Central memory CD8-positive, alpha-beta T cell (primary cell): ENCODE measurements around the gene SLC25A4.
"Not testable (repeated sequence)": the region's sequence is repeated elsewhere in the genome, so short reads cannot be mapped to it uniquely, and the experiment has no call there.

Source experiments
- ATAC-seq: fragments of 150-1000 bp; cut with Tn5 transposase; replicated peaks from 2 replicates; pipeline ENCODE4 v1.10.0; 2022; ENCODE audit warnings: mild to moderate bottlenecking, moderate FRiP score, moderate number of reproducible peaks; ENCODE audit not compliant: poor library complexity, severe bottlenecking; ENCODE audit errors: extremely low read depth
- DNase-seq, 2 donors: peaks; one replicate each; pipeline ENCODE4 v3.0.0; 2021; ENCODE audit warnings: low spot score in 2 of 2
- H3K27ac Mint-ChIP-seq: one replicate; pipeline ENCODE4 v1.8.0; 2022; ENCODE audit warnings: low read depth, mild to moderate bottlenecking, moderate library complexity, mixed read lengths
- H3K27me3 Mint-ChIP-seq: one replicate; pipeline ENCODE4 v1.8.0; 2022; ENCODE audit warnings: mixed read lengths
- H3K36me3 Mint-ChIP-seq: one replicate; pipeline ENCODE4 v1.8.0; 2022; ENCODE audit warnings: mild to moderate bottlenecking, moderate library complexity, mixed read lengths; ENCODE audit not compliant: insufficient read depth
- H3K4me1 Mint-ChIP-seq: one replicate; pipeline ENCODE4 v1.8.0; 2022; ENCODE audit warnings: mixed read lengths
- H3K4me3 Mint-ChIP-seq: one replicate; pipeline ENCODE4 v1.8.0; 2022; ENCODE audit warnings: mild to moderate bottlenecking, moderate library complexity, mixed read lengths
- H3K9me3 Mint-ChIP-seq: one replicate; pipeline ENCODE4 v1.8.0; 2022; ENCODE audit warnings: mixed read lengths

The SLC25A4 gene

DNA sequence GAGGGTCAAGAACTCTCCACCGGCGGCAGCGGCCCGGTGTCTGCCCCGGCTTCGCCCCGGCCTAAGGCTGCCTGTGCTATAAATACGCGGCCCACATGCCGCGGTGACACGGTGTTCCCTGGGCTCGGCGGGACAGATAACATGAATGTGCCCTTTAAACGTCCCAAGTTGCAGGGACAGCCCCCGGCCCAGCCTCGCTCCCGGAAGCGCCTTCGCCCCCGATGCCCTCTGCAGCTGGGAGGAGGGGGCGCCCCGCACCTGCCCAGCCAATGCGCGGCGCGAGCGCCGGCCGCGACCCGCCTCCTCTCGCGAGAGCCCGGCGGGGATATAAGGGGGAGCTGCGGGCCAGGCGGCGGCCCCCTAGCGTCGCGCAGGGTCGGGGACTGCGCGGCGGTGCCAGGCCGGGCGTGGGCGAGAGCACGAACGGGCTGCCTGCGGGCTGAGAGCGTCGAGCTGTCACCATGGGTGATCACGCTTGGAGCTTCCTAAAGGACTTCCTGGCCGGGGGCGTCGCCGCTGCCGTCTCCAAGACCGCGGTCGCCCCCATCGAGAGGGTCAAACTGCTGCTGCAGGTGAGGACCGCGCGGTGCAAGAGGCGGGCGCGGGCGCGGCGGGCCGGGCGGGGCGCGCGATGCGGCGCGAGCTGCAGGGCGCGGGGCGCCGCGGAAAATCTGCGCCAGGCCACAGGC, at the start of gene SLC25A4:
TSS of gene SLC25A4 (plus strand) at position 355 of the 689 bp plus-strand sequence. CDS start at position 462, 107 bp downstream.
- peak; percentile 93 for ATAC-seq
- H3K27me3 Mint-ChIP-seq: peaks cover 8% of the 10 kb centered on the region
- no peaks in the 10 kb centered on the region for H3K9me3 Mint-ChIP-seq

DNA sequence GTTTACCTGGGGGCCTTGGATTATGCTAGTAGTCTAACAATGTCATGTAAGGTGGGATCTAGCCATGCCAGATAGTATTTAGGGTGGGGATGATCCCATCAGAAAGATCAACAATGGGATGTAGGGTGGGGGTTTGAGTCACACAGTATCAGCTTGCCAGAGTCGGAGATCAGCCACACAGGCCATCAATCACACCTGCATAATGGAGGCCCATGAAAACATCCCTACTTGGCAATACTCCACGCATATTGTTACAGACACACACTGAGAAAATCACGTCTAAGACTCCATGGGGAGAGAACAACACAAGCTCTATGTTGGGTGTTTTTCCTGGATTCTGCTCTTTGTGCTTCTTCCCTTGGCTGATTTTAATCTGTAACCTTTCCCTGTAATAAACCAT, 49.5 kb upstream of the SLC25A4 start:
- H3K27ac Mint-ChIP-seq: no peak overlapping the region
- peaks cover 2% of the 10 kb centered on the region for H3K36me3 Mint-ChIP-seq
- no peak for DNase-seq
- H3K27me3 Mint-ChIP-seq: peaks cover 62% of the 10 kb centered on the region
- no peaks in the 10 kb centered on the region for H3K4me1 Mint-ChIP-seq
- H3K4me3 Mint-ChIP-seq: no peak overlapping the region
- no peaks in the 10 kb centered on the region for H3K9me3 Mint-ChIP-seq
- no peak for ATAC-seq

More for the DNA sequence above, at the start of gene SLC25A4:
- peak; percentile 71 to 74 for DNase-seq
- Mint-ChIP-seq H3K27ac (peak within 1 kb of the TSS; percentile 81), H3K36me3 (peaks cover 8% of the 10 kb centered on the region), H3K4me3 (peak within 1 kb of the TSS; percentile 87), H3K4me1 (peaks cover 13% of the 10 kb centered on the region)

DNA sequence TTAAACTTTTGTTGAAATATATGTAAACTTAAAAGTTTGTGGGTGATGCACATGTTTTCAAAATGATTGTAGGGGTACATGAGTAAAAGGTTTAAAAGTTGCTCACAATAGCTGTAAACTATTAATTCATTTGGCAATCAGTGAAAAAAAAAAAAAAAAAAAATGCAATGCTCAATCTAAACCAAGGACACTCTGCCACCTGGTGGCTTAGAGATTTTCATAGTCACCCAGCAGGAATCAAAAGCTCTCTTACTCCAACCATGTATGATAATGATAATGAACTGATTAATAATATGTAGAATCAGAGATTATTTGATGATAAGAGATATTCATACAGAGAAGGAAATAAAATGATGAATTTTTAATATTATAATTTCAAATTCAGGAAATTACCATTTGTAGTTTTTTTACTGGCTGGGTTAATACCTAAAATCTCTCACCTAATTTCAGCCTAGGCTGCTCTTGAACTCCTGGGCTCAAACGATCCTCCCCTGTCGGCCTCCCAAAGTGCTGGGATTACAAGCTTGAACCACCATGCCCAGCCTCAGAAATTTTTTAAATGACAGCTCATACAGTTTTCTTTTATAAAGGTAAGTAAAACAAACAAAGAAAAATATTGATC, 46.9 kb upstream of the SLC25A4 start:
- Mint-ChIP-seq H3K27me3 (peaks cover 63% of the 10 kb centered on the region), H3K36me3 (peaks cover 2% of the 10 kb centered on the region), H3K27ac (no peak overlapping the region), H3K4me3 (no peak overlapping the region), H3K9me3 (no peaks in the 10 kb centered on the region), H3K4me1 (no peaks in the 10 kb centered on the region)
- DNase-seq (no peak), ATAC-seq (no peak)

DNA sequence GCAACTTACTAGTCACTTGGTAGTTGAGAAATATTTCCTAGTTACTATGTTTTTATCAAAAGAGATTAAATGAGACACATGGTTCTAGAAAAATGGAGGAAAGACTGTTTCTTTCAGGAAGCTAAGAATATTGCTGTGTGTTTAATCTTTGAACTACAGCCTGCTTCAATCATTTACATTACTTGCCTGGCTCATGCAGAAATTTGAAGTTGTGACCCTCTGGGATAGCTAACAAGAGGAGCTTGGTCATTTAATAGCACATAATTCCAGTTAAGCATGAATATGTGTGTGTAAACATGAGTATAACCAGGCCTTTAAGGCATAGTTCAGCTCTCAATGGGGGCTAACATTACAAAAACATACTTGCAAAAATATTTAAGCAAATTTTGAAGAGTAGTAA, 44.6 kb upstream of the SLC25A4 start:
- DNase-seq (no peak), ATAC-seq (no peak)
- H3K36me3 Mint-ChIP-seq: peaks cover 3% of the 10 kb centered on the region
- H3K27me3 Mint-ChIP-seq: peaks cover 68% of the 10 kb centered on the region
- H3K4me3 Mint-ChIP-seq: no peak overlapping the region
- H3K27ac Mint-ChIP-seq: no peak overlapping the region
- no peaks in the 10 kb centered on the region for H3K9me3 Mint-ChIP-seq
- H3K4me1 Mint-ChIP-seq: no peaks in the 10 kb centered on the region

DNA sequence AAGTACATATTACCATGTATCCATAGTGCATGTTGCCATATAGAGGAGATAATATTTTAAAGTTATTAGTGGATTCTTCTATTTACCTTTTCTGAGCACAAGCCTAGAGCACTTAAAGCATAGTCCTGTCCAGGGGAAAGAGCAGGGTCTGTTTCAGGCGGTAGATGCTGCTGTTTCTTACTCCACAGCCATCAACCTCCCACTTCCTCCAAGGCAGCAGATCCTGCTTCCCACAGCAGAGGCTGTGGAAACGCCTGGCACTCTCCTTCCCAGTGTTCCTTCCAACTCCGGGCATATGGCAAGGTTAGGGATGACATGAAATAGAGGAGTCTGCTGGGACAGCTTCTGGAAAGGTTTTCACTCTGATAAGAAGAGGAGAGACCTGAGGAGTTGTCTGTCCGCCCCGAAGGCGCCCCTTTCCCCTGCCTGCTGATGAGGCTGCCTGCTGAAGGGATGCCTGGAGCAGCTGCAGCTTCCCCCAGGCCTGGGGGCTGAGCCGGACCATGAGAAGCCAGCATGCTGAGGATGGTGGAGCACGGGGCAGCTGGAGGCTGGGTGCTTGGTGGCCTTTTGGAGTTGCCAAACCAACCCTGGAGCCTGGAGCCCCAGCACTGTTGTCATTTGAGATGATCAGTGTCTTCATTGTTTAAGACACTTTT, 43.9 kb upstream of the SLC25A4 start:
- Mint-ChIP-seq H3K9me3 (no peaks in the 10 kb centered on the region), H3K4me3 (no peak overlapping the region), H3K36me3 (peaks cover 1% of the 10 kb centered on the region), H3K27me3 (peaks cover 74% of the 10 kb centered on the region), H3K4me1 (no peaks in the 10 kb centered on the region), H3K27ac (no peak overlapping the region)
- DNase-seq: no peak
- no peak for ATAC-seq

DNA sequence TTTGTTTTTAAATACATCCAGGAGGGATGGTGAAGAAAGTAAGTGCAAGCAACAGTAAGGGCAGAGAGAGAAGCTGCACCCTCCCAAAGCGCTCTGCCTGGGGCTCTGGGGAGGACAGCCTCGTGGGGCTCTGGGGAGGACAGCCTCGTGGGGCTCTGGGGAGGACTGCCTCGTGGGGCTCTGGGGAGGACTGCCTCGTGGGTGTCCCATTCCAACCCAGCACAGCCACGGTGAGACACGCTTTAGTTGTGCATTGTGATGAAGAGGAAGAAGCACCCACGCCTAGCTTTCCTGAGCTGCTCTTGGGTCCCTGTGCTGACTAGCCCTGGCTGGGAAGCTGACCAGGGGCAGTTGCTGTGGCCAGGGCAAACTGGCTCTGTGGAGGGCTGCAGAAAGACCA, 43.1 kb upstream of the SLC25A4 start:
- Mint-ChIP-seq H3K4me1 (no peaks in the 10 kb centered on the region), H3K27ac (no peak overlapping the region), H3K9me3 (no peaks in the 10 kb centered on the region), H3K27me3 (peaks cover 74% of the 10 kb centered on the region), H3K4me3 (no peak overlapping the region), H3K36me3 (peaks cover 1% of the 10 kb centered on the region)
- no peak for ATAC-seq
- no peak for DNase-seq

DNA sequence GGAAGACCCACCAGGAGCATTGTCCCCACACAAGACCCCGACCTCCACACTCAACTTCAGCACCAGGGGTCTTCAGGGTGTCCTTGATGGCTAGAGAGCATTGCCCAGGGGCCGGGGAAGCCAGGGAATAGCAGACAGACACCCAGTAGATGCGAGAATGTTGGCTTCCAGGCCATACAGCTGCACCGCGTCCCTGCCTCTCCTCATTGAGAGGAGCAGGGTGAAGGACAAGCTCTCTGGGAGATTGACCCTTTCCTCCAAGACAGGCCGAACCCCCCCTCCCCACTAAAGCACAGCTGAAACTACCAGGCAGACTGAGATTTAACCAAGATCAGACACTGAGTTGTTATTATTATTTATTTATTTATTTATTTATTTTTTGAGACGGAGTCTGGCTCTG, 42.6 kb upstream of the SLC25A4 start:
- DNase-seq (no peak), ATAC-seq (no peak)
- Mint-ChIP-seq H3K4me1 (no peaks in the 10 kb centered on the region), H3K27ac (no peak overlapping the region), H3K4me3 (no peak overlapping the region), H3K27me3 (peaks cover 69% of the 10 kb centered on the region), H3K36me3 (peaks cover 1% of the 10 kb centered on the region), H3K9me3 (no peaks in the 10 kb centered on the region)

DNA sequence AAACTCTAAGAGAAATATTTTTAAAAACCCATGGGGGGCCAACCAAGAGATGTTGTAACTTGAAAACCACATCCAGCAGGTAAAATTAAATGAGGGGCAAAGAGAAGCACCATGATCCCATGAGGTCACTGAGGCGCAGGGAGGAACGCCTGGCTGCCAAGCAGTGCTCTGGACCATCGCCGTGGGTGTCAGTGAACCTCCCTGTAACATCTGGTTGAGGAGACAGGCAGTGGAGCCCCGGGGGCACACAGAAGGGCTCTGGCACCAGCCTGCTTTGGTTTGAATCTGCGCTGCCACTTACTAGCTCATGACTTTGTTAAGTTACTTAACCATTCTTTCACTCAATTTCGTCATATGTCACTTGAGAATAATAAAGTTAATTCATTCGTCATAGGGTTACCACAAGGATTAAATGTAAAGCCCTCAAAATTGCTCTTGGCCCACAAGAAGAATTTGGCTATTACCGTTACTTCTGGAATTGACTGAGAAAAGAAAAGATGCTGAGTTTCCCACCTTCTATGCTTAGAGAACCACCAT, 41.6 kb upstream of the SLC25A4 start:
- no peaks in the 10 kb centered on the region for H3K4me1 Mint-ChIP-seq
- no peaks in the 10 kb centered on the region for H3K9me3 Mint-ChIP-seq
- no peak overlapping the region for H3K4me3 Mint-ChIP-seq
- no peak overlapping the region for H3K27ac Mint-ChIP-seq
- ATAC-seq (no peak), DNase-seq (no peak)
- peaks cover 59% of the 10 kb centered on the region for H3K27me3 Mint-ChIP-seq
- peaks cover 1% of the 10 kb centered on the region for H3K36me3 Mint-ChIP-seq

DNA sequence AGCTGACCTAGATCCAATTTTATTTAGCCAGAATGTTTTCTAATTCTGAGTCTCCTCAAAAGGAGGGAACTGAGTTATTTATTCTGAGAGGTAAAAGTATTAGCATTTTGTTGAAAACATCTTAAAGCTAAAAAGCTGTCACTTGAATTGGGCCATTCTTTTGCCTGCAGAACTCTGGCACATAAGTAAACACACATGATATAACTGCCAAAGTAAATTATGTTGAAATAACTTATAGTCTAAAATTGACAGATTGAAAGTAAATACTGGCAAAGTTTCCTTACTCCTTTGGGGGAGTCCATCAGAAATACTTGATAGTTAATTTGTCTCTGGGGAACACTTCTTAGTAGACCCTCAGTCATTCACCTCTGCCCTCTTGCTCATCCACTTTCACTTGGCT, 38.3 kb upstream of the SLC25A4 start:
- Mint-ChIP-seq H3K27me3 (peaks cover 60% of the 10 kb centered on the region), H3K4me1 (no peaks in the 10 kb centered on the region), H3K36me3 (peaks cover 1% of the 10 kb centered on the region), H3K27ac (no peak overlapping the region), H3K4me3 (no peak overlapping the region), H3K9me3 (no peaks in the 10 kb centered on the region)
- ATAC-seq (no peak), DNase-seq (no peak)

DNA sequence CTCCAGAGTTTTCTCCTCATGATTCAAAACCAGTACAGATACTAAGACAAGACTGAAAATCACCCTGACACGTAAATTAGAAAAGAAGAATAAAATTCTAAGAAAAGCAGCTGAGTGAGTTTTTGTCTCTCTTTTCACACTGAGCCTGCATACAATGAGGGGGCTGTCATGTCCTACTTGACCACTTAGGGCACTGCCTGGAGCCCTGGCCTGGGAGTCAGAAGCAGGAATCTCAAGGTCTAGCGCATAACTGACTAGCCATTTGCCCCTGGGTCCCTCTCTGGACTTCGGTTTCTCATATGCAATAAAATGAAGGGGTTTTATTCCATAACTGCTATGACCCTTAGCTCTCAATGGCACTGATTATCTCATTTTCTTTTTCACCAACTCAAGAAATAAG, 36.7 kb upstream of the SLC25A4 start:
- no peaks in the 10 kb centered on the region for H3K9me3 Mint-ChIP-seq
- no peak for DNase-seq
- peaks cover 53% of the 10 kb centered on the region for H3K27me3 Mint-ChIP-seq
- H3K36me3 Mint-ChIP-seq: peaks cover 1% of the 10 kb centered on the region
- no peaks in the 10 kb centered on the region for H3K4me1 Mint-ChIP-seq
- H3K4me3 Mint-ChIP-seq: no peak overlapping the region
- H3K27ac Mint-ChIP-seq: no peak overlapping the region
- ATAC-seq: no peak

DNA sequence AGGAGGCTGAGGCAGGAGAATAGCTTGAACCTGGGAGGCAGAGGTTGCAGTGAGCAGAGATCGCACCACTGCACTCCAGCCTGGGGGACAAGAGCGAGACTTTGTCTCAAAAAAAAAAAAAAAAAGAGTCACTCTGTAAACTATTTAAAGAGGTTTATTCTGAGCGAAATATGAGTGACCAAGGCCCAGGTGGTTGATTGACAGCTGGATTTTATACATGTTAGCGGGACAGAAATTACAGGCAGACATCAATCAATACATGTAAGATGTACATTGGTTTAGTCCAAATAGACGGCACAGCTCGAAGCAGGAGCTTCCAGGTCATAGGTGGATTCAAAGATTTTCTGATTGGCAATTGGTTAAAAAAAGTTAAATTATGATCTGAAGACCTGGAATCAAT, 35.5 kb upstream of the SLC25A4 start:
- not testable (repeated sequence) for H3K9me3 Mint-ChIP-seq, DNase-seq, H3K4me3 Mint-ChIP-seq, H3K27ac Mint-ChIP-seq, ATAC-seq, H3K4me1 Mint-ChIP-seq, H3K36me3 Mint-ChIP-seq
- peaks cover 42% of the 10 kb centered on the region for H3K27me3 Mint-ChIP-seq

DNA sequence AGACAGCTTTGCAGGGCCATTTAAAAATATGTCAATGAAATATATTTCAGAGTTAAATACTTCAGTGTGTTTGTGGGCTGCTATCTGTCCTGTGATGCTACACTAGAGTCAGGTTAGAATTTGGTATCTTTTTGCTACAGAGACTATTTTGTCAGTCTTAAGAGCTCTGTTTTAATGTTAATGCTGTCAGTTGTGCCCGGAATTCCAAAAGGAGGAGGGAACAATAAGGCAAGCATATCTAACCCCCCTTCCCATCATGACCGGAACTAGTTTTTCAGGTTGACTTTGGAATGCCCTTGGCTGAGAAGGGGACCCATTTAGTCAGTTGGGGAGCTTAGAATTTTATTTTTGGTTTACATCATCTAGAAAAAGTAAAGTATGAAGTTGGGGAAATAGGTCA, 34.9 kb upstream of the SLC25A4 start:
- Mint-ChIP-seq H3K36me3 (no peaks in the 10 kb centered on the region), H3K9me3 (no peaks in the 10 kb centered on the region), H3K4me1 (no peaks in the 10 kb centered on the region), H3K27me3 (peaks cover 36% of the 10 kb centered on the region), H3K4me3 (no peak overlapping the region), H3K27ac (no peak overlapping the region)
- ATAC-seq (no peak), DNase-seq (no peak)

DNA sequence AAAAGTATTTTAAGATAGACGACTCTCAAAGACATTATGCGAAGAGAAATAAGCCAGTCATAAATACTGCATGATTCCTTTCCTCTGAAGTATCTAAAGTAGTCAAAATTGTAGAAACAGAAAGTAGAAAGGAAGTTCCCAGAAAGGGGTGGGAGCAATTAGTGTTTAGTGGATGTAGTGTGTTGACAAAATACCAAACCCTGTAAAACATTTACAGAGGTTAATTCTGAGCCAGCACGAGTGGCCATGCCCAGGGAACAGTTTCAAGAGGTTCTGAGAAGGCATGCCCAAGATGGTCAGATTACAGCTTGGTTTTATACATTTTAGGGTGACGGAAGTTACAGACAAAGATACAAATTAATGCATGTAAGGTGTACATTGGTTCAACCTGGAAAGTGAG, 34.4 kb upstream of the SLC25A4 start:
- no peak overlapping the region for H3K4me3 Mint-ChIP-seq
- no peaks in the 10 kb centered on the region for H3K4me1 Mint-ChIP-seq
- DNase-seq (no peak), ATAC-seq (no peak)
- no peaks in the 10 kb centered on the region for H3K9me3 Mint-ChIP-seq
- H3K27ac Mint-ChIP-seq: no peak overlapping the region
- no peaks in the 10 kb centered on the region for H3K36me3 Mint-ChIP-seq
- peaks cover 34% of the 10 kb centered on the region for H3K27me3 Mint-ChIP-seq
